WERI-Rb-1 (cell line): Measurements from ENCODE around the gene TTC27.

Experiments
- DNase-seq: peaks from one replicate; pipeline ENCODE4 v3.0.0-alpha.2; 2020
- H3K27ac ChIP-seq: fragments of 250-450 bp; sonication (Bioruptor Pico); 2 replicates; pipeline ENCODE4 v1.5.1; 2020; ENCODE audit warnings: mild to moderate bottlenecking, moderate library complexity
- H3K27me3 ChIP-seq: fragments of 250-450 bp; sonication (Bioruptor Pico); 2 replicates; pipeline ENCODE4 v1.5.1; 2021; ENCODE audit warnings: mild to moderate bottlenecking, low read depth, moderate library complexity; ENCODE audit not compliant: insufficient read depth, severe bottlenecking
- H3K36me3 ChIP-seq: fragments of 250-450 bp; sonication (Bioruptor Pico); 2 replicates; pipeline ENCODE4 v1.5.1; 2020; ENCODE audit warnings: mild to moderate bottlenecking, moderate library complexity
- H3K4me3 ChIP-seq: 2 replicates; pipeline ENCODE4 v1.5.1; 2011; ENCODE audit warnings: low read depth, mild to moderate bottlenecking, control low read depth, low read length
- H3K9me3 ChIP-seq: fragments of 250-450 bp; sonication (Bioruptor Pico); 2 replicates; pipeline ENCODE4 v1.5.1; 2021; ENCODE audit warnings: mild to moderate bottlenecking, moderate library complexity; ENCODE audit not compliant: severe bottlenecking
- CTCF ChIP-seq: IDR thresholded peaks from 2 replicates; pipeline ENCODE4 v1.5.1; 2011; ENCODE audit warnings: low read depth, mild to moderate bottlenecking, control low read depth, inconsistent platforms, low read length

Gene TTC27

DNA sequence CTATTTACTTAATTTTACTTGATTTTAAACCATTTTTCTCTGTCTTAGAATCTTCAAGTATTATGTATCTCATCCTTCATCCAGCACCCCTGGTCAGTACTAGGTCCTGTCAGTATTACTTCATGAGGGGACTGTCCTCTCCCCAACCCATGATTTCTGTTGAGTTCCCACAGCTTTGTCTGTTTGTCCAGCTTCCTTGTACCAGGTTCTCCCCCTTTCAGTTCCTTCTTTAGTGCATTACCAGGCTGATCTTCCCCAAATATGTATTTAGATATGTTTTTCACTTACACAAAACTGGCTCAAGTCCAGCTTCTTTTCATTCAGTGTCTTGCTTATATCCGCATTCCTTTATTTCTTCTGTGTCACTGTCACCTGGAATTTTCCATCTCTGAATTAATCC lies 13.8 kb upstream of the TTC27 start:
- no peak for DNase-seq
- peaks cover 64% of the 10 kb centered on the region for H3K36me3 ChIP-seq
- H3K9me3 ChIP-seq = no peaks in the 10 kb centered on the region
- H3K4me3 ChIP-seq = no peak overlapping the region
- no peak overlapping the region for H3K27ac ChIP-seq
- no peaks in the 10 kb centered on the region for H3K27me3 ChIP-seq
- TF ChIP-seq CTCF = no peak

DNA sequence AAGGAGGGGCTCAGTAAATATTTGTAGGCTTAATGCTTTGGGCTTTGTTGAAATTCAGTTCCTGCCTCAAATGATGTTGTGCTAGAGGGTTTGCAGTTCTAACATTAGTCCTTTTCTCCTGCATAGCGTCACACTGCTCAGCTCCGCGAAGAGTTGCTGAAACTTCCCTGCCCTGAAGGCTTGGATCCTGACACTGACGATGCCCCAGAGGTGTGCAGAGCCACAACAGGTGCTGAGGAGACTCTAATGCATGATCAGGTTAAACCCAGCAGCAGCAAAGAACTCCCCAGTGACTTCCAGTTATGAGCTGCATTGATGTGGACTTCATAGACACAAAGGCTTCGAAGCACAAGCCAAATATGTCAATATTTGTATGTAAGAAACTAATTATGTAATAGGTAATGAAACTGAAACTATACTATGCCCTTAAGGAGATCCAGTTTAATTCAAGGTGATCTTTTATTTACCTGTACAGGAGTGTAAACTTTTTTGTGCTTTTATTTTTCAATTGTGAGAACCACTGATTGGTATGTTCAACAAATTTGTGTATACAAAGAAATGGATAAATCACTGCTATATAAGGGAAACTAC lies 10.2 kb upstream of the TTC27 start:
- no peaks in the 10 kb centered on the region for H3K9me3 ChIP-seq
- no peak for DNase-seq
- TF ChIP-seq CTCF = no peak
- H3K36me3 ChIP-seq = peaks cover 51% of the 10 kb centered on the region
- H3K27ac ChIP-seq = no peak overlapping the region
- no peak overlapping the region for H3K4me3 ChIP-seq
- H3K27me3 ChIP-seq = no peaks in the 10 kb centered on the region

DNA sequence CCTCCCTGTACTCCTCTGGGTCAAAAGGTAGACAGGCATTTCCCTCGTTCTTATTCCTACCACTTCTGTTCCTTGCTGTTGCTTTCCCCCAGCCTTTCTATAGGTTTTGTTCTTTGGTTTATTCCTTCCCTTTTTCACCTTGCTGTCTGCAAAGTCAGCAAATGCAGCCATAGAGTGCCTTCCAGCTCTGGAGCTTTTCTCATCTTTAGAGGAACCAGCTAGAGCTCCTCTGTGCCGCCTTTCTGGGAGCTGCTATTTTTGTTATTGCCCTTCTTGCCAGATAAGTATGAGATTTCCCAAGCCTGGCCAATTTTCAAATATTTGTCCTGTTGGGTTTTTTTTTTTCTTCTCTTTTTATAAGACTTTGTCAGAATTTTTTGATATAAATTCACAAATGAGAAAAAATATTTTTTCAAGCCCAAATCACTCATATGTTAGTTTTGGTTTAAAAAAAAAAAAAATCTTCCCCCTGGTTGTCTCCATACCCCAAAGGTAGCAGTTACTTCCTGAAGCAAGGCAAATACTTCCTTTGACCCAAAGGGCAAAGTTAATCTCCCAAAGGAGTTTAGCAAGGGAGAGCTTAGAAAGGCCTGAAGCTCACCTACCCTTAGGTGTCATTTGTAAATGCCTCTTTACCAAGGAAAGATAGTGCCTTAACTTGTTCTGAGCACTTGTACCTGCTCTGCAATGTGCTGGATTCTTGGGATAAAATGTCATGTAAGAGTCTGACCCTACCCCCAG lies 5.1 kb upstream of the TTC27 start:
- no peak for TF ChIP-seq CTCF
- H3K36me3 ChIP-seq = peaks cover 8% of the 10 kb centered on the region
- no peak overlapping the region for H3K27ac ChIP-seq
- H3K9me3 ChIP-seq = no peaks in the 10 kb centered on the region
- no peak for DNase-seq
- no peak overlapping the region for H3K4me3 ChIP-seq
- no peaks in the 10 kb centered on the region for H3K27me3 ChIP-seq

GRCh38 chr2:32623311-32623706 lies 4.5 kb upstream of the TTC27 start:
- peaks cover 5% of the 10 kb centered on the region for H3K36me3 ChIP-seq
- no peak overlapping the region for H3K4me3 ChIP-seq
- H3K27ac ChIP-seq = no peak overlapping the region
- H3K9me3 ChIP-seq = no peaks in the 10 kb centered on the region
- no peak for DNase-seq
- TF ChIP-seq CTCF = no peak
- no peaks in the 10 kb centered on the region for H3K27me3 ChIP-seq

- Histone ChIP-seq H3K27me3 (no peaks in the 10 kb centered on the region), H3K36me3 (peaks cover 5% of the 10 kb centered on the region), H3K27ac (no peak overlapping the region), H3K4me3 (no peak overlapping the region), H3K9me3 (no peaks in the 10 kb centered on the region)
- no peak for DNase-seq
- no peak for TF ChIP-seq CTCF
Observed at GRCh38 chr2:32624812-32625211, 3.0 kb upstream of the TTC27 start.

GRCh38 chr2:32626639-32627221 lies 1.1 kb upstream of the TTC27 start:
- no peak for TF ChIP-seq CTCF
- H3K27me3 ChIP-seq = no peaks in the 10 kb centered on the region
- no peak overlapping the region for H3K27ac ChIP-seq
- no peaks in the 10 kb centered on the region for H3K9me3 ChIP-seq
- peaks cover 7% of the 10 kb centered on the region for H3K36me3 ChIP-seq
- DNase-seq = no peak
- H3K4me3 ChIP-seq = no peak overlapping the region
